Panc1 (cell line): ENCODE measurements around the gene MEGF11. TPM values are rescaled to one million over a fixed set of nuclear protein-coding genes. Genes with fewer than 3 reads are reported as not detected.

ENCODE experiments used
- ATAC-seq: fragments of 200-7000 bp; cut with Tn5 transposase; 2 replicates; pipeline ENCODE4 v1.9.1; 2020; ENCODE audit warnings: mild to moderate bottlenecking, moderate library complexity
- BruUV-seq: library from RNA; stranded (reverse); fragments of 400-500 nt; replicated peaks from 2 replicates; lab custom pipeline; 2021; lab: Mats Ljungman, UMichigan
- CTCF ChIA-PET: fragments of 300-600 bp; sonication (Branson Sonifier 250); formaldehyde crosslinking; loops from one replicate; lab custom pipeline; 2022; ENCODE audit warnings: antibody characterized with exemption; lab: Charles Lee
- POLR2A ChIA-PET: fragments of 300-600 bp; sonication (Branson Sonifier 250); formaldehyde crosslinking; loops from one replicate; lab custom pipeline; 2022; ENCODE audit warnings: antibody characterized with exemption; lab: Charles Lee
- DNase-seq: peaks from one replicate; pipeline ENCODE4 v3.0.0-alpha.2; 2010; ENCODE audit warnings: low read depth, low spot score
- H3K27ac ChIP-seq: 2 replicates; pipeline ENCODE4 v1.5.1; 2011; ENCODE audit warnings: mild to moderate bottlenecking, low read length, inconsistent platforms
- H3K27me3 ChIP-seq: fragments of 200-500 bp; sonication (Bioruptor generic); 2 replicates; pipeline ENCODE4 v1.6.0; 2014; ENCODE audit warnings: low read length, inconsistent platforms; ENCODE audit not compliant: control insufficient read depth, insufficient read depth
- H3K36me3 ChIP-seq: fragments of 200-500 bp; sonication (Bioruptor generic); 2 replicates; pipeline ENCODE4 v1.5.1; 2014; ENCODE audit warnings: inconsistent platforms, mild to moderate bottlenecking, low read length, moderate library complexity; ENCODE audit not compliant: control insufficient read depth, insufficient read depth
- H3K4me1 ChIP-seq: 2 replicates; pipeline ENCODE4 v1.5.1; 2011; ENCODE audit warnings: inconsistent platforms, mild to moderate bottlenecking, low read length, moderate library complexity; ENCODE audit not compliant: control insufficient read depth, insufficient read depth
- H3K4me3 ChIP-seq, 2 experiments: 2 replicates each; pipeline ENCODE4 v1.5.1; 2011 to 2012; ENCODE audit warnings: low read depth in 2 of 2, low read length in 2 of 2, mild to moderate bottlenecking in 2 of 2, inconsistent platforms in 1 of 2, moderate library complexity in 1 of 2
- H3K9me3 ChIP-seq: fragments of 200-500 bp; sonication (Bioruptor generic); 2 replicates; pipeline ENCODE4 v1.5.1; 2014; ENCODE audit warnings: low read depth, mild to moderate bottlenecking, inconsistent platforms, low read length, moderate library complexity; ENCODE audit not compliant: control insufficient read depth, insufficient read depth
- POLR2AphosphoS5 ChIP-seq: IDR thresholded peaks from 2 replicates; pipeline ENCODE4 v1.6.1; 2012; ENCODE audit warnings: mild to moderate bottlenecking, low read depth, low read length, moderate library complexity
- SIN3A ChIP-seq: IDR thresholded peaks from 2 replicates; pipeline ENCODE4 v1.6.1; 2012; ENCODE audit warnings: low read depth, mild to moderate bottlenecking, low read length, moderate library complexity, borderline replicate concordance; ENCODE audit not compliant: insufficient read depth
- TCF7L2 ChIP-seq: IDR thresholded peaks from 2 replicates; pipeline ENCODE4 v1.6.1; 2011; ENCODE audit warnings: mild to moderate bottlenecking, low read depth, low read length, inconsistent platforms
- in situ Hi-C: cut with HindIII; loops from 2 replicates; pipeline ENCODE4 v1.10.0; 2016; ENCODE audit warnings: low sequenced_read_pairs, low pct_unique_long_range_greater_than_20kb
- intact Hi-C: fragments of 100-400 bp; cut with micrococcal nuclease; formaldehyde crosslinking; loops from one replicate; pipeline ENCODE4 v1.10.0; 2022; ENCODE audit not compliant: unreplicated experiment
- total RNA-seq: library from RNA; stranded (reverse); gene quantifications from one replicate; pipeline ENCODE4 v1.2.1, GENCODE V29; 2021; ENCODE audit not compliant: unreplicated experiment
- TF ChIP-seq, protein P1 (sequence below), 2 experiments: IDR thresholded peaks; 2 replicates each; pipeline ENCODE4 v1.6.1; 2011 to 2012; ENCODE audit warnings: low read depth in 2 of 2, control low read depth in 1 of 2, low read length in 1 of 2, mild to moderate bottlenecking in 1 of 2, moderate library complexity in 1 of 2; ENCODE audit not compliant: insufficient read depth in 1 of 2
- TF ChIP-seq, protein P2 (sequence below): fragments of 450-650 bp; IDR thresholded peaks from 2 replicates; pipeline ENCODE4 v1.5.1; 2017; ENCODE audit warnings: mild to moderate bottlenecking

MEGF11 gene
- total RNA-seq, 1 experiment from 2014 or later: 0.95 TPM

DNA sequence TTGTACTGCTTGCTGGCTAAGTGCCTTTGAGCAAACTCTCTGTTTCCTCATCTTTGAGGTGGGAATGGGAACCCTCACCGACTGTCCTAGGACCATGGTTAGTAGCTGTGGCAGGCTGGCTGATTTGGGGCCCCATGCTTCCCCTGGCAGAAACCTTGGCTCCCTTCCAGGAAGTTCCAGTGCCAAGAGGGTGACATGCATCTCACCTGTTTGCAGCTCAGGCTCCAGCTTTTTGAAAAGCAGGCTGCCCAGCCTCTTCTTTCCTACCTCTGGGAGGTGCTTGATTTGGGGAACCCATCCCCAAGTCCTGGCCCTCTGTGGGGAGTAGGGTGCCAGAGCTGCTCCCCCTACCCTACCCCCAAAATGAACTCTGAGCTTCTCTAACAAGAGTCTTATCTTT is 333.4 kb downstream of the MEGF11 start:
- no peaks in the 10 kb centered on the region for H3K4me1 ChIP-seq
- no peak overlapping the region for H3K27ac ChIP-seq
- in situ Hi-C loops (no loop called here), intact Hi-C loops (no loop called here)
- no peaks in the 10 kb centered on the region for H3K9me3 ChIP-seq
- no peak overlapping the region for H3K4me3 ChIP-seq
- BruUV-seq: no TSS peak
- ChIA-PET CTCF (no interaction called here), POLR2A (no interaction called here)
- TF ChIP-seq, protein P1, sequence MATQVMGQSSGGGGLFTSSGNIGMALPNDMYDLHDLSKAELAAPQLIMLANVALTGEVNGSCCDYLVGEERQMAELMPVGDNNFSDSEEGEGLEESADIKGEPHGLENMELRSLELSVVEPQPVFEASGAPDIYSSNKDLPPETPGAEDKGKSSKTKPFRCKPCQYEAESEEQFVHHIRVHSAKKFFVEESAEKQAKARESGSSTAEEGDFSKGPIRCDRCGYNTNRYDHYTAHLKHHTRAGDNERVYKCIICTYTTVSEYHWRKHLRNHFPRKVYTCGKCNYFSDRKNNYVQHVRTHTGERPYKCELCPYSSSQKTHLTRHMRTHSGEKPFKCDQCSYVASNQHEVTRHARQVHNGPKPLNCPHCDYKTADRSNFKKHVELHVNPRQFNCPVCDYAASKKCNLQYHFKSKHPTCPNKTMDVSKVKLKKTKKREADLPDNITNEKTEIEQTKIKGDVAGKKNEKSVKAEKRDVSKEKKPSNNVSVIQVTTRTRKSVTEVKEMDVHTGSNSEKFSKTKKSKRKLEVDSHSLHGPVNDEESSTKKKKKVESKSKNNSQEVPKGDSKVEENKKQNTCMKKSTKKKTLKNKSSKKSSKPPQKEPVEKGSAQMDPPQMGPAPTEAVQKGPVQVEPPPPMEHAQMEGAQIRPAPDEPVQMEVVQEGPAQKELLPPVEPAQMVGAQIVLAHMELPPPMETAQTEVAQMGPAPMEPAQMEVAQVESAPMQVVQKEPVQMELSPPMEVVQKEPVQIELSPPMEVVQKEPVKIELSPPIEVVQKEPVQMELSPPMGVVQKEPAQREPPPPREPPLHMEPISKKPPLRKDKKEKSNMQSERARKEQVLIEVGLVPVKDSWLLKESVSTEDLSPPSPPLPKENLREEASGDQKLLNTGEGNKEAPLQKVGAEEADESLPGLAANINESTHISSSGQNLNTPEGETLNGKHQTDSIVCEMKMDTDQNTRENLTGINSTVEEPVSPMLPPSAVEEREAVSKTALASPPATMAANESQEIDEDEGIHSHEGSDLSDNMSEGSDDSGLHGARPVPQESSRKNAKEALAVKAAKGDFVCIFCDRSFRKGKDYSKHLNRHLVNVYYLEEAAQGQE (IDR thresholded peaks at IDR 0.05; ENCODE audit: insufficient read depth in 1 of 2, low read depth in 2 of 2, low read length in 1 of 2): no peak
- TF ChIP-seq POLR2AphosphoS5: no peak
- TF ChIP-seq TCF7L2: no peak
- TF ChIP-seq, protein P2, sequence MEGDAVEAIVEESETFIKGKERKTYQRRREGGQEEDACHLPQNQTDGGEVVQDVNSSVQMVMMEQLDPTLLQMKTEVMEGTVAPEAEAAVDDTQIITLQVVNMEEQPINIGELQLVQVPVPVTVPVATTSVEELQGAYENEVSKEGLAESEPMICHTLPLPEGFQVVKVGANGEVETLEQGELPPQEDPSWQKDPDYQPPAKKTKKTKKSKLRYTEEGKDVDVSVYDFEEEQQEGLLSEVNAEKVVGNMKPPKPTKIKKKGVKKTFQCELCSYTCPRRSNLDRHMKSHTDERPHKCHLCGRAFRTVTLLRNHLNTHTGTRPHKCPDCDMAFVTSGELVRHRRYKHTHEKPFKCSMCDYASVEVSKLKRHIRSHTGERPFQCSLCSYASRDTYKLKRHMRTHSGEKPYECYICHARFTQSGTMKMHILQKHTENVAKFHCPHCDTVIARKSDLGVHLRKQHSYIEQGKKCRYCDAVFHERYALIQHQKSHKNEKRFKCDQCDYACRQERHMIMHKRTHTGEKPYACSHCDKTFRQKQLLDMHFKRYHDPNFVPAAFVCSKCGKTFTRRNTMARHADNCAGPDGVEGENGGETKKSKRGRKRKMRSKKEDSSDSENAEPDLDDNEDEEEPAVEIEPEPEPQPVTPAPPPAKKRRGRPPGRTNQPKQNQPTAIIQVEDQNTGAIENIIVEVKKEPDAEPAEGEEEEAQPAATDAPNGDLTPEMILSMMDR: no peak
- TF ChIP-seq SIN3A: no peak
- H3K36me3 ChIP-seq: no peaks in the 10 kb centered on the region
- H3K27me3 ChIP-seq: no peaks in the 10 kb centered on the region
- DNase-seq (no peak), ATAC-seq (no peak)

- H3K4me1 ChIP-seq: no peaks in the 10 kb centered on the region
- intact Hi-C loops: no loop called here
Measured at GRCh38 chr15:65919353-65919752, 334.2 kb downstream of the MEGF11 start.

More at GRCh38 chr15:65919353-65919752, 334.2 kb downstream of the MEGF11 start:
- H3K9me3 ChIP-seq: no peaks in the 10 kb centered on the region
- in situ Hi-C loops: no loop called here
- H3K27ac ChIP-seq: no peak overlapping the region
- POLR2A ChIA-PET: no interaction called here
- TF ChIP-seq TCF7L2 (no peak), SIN3A (no peak)
- TF ChIP-seq, protein P1 (IDR thresholded peaks at IDR 0.05; ENCODE audit: insufficient read depth in 1 of 2, low read depth in 2 of 2, low read length in 1 of 2): no peak
- DNase-seq (no peak), ATAC-seq (no peak)
- no peaks in the 10 kb centered on the region for H3K27me3 ChIP-seq
- H3K36me3 ChIP-seq: no peaks in the 10 kb centered on the region
- no TSS peak for BruUV-seq
- no peak overlapping the region for H3K4me3 ChIP-seq
- CTCF ChIA-PET: no interaction called here
